Measurements from ENCODE around the gene GPR135.
"Not testable (repeated sequence)": the region's sequence is repeated elsewhere in the genome, so short reads cannot be mapped to it uniquely, and the experiment has no call there.

Gene GPR135

GRCh38 chr14:59464486-59465315, 479 bp downstream of the GPR135 start:
- peak; percentile 85 for DNase-seq

DNA sequence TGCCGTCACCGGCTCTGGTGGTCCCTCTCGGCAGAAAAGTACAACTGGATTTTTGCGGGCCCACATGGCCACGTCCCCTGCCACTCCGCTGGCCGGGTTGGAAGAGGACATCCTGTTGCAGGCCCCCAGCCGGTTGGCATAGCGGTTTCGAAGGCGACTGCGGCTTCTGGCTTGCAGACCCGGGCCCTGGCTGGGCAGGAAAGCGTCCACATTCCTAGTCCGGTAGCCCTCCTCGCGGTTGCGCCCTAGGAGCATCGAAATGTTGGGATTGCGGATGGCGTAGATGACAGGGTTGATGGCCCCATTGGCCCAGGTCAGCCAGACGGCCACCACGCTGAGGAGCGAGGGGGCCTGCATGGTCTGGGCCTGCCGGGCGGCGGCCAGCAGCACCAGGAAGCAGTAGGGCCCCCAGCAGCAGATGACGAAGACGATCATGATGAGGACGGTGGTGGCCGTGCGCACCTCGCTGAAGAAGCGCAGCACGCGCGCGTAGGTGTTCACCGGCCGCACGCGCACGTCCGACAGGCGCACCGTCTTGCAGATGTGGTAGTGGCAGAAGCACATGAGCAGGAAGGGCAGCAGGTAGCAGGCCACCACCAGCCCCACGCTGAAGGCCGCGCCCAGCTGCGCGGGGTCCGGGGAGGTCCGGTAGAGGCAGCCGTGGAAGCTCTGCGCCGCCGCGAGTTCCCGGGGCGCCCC, 1.2 kb downstream of the GPR135 start:
- DNase-seq: no peak

DNA sequence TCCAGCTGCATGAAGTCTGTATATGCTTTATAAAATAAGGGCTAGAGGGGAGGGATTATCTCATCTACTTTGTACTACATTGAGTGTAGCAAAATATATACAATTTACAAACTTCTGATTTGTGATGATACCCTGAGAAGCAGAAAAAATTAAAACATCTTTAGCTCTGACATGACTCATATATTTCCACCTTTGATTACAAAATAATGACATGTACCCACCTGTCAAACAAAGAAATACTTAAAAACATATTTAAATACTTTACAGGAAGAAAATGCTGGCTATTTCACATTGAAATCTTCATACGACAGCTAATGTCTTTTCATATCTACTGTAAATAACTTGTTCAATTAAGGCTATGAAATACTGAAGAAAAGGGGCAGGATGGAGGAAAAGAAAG, 3.3 kb downstream of the GPR135 start:
- DNase-seq: no peak

DNA sequence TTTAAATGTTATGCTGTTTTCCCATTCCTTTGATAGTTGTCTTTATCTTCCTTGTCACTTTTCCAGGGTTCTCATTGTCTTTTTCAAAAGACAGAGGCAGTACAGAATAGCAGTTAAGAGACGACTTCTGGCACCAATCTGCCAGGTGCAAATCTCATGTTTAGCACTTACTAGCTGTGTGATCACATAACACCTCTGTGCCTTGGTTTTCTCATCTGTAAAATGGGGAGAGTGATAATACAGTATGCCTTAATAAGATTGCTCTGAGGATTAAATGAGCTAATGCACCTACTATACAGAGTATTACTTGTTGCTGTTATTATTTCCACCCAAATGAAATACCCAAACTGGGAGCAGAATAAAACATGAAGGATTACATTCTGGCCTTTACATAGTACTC, 4.8 kb downstream of the GPR135 start:
- DNase-seq: no peak

DNA sequence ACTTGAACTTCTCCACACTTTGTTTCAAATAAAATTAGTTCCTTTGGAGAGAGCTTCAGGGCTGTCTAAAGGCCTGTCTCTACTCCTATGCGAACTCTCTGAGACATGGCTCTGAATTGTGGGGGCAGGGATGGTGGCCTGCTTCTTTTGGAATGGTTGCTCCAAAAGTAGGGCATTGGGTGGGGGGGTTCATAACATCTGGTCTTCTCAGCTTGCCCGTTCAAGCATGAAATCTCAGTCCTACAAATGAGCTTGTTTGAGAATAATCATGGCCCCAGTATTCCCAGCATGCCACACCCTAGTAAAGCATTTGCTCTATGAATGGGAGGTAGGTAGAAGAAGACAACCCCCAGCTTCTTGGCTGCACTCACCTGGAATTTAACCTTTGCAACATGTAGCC, 6.7 kb downstream of the GPR135 start:
- no peak for DNase-seq

GRCh38 chr14:59455411-59455810, 9.8 kb downstream of the GPR135 start:
- no peak for DNase-seq

GRCh38 chr14:59454139-59454538, 11.0 kb downstream of the GPR135 start:
- DNase-seq: no peak

- no peak for DNase-seq
Measured at GRCh38 chr14:59451849-59452248, 13.3 kb downstream of the GPR135 start.

DNA sequence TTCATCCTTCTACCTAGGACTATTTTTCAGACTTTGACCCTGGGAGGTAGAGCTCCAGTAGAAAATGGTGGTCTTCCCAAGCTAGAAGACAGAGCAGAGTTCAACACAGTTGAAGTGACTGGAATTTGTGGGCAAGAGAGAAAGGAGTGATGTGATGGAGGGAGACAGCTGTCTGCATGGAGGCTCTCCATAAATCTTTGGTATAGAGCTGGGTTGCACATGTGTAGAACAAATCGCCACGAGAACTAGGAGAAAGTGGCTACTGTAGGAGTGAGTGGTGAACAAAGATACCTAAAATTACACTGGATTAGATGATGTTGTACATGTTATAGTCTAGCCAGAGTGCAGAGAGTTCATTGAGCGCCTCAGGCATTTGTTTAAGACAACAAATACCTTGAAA, 14.5 kb downstream of the GPR135 start:
- no peak for DNase-seq

- DNase-seq: not testable (repeated sequence)
Measured at GRCh38 chr14:59448673-59449072, 16.5 kb downstream of the GPR135 start.

DNA sequence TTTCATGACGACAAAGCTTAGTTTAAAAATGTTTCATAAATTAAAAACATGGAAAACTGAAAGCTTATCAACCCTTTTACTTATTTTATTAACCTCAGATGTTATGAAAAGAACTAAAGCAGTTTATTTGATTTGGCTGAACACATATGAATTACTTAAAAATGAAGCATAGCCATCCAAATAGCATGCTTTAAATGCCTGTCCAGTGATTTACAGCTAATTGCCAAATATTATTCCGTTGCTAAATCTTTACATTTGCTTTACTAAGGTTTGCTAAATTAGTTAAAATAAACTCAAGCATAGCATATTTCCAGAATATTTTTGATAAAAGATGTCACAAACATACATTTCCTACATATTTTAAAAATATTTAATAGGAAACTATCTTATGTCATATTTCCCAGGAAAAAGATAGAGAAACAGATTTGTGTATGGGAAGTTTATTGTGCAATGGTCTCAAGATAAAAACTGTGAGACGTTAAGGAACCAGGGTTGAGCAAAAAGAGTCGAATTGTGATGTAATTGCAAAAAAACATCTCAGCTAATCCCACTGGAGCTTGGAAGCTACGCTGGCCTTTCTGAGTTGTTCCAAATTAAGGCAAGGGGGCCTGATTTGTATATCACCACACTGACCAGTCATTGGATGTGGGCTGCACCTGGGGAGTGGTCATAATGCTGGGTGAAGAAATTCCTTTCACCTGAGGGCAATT, 25.8 kb downstream of the GPR135 start:
- DNase-seq: no peak

DNA sequence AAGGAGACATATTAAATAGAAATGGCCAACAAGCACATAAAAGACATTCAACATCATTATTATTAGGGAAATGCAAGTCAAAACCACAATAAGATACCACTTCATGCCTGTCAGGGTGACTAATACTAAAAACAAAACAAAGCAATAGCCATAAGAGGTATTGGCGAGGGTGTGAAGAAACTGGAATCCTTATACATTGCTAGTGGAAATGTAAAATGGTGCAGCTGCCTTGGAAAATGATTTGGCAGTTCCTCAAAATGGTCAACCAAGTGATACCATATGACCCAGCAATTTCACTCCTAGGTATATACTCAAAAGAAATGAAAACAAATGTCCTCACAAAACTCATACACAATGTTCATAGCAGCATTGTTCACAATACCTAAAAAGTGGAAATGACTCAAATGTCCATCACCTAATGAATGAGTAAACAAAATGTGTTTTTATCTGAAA, 27.0 kb downstream of the GPR135 start:
- no peak for DNase-seq

GRCh38 chr14:59435987-59436386, 29.2 kb downstream of the GPR135 start:
- no peak for DNase-seq

DNA sequence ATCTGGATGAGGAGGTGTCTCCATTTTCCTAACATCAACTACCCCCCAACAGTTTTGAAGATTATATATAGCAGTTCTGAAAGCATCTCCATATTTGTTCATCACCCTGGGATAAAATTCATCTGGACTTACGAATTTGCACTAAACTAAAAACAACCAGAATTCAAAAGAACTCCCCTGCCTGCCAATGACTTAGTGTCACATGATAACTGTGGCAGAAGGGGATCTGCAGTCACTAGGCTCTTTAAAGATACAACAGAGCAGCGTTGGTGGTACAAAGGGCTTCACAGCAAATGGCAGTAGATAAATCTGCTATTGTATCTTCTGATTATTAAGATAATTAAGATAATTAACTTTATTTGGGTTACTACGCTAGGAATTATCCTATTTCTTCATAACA, 30.1 kb downstream of the GPR135 start:
- no peak for DNase-seq

GRCh38 chr14:59429790-59430189, 35.4 kb downstream of the GPR135 start:
- DNase-seq: no peak

DNA sequence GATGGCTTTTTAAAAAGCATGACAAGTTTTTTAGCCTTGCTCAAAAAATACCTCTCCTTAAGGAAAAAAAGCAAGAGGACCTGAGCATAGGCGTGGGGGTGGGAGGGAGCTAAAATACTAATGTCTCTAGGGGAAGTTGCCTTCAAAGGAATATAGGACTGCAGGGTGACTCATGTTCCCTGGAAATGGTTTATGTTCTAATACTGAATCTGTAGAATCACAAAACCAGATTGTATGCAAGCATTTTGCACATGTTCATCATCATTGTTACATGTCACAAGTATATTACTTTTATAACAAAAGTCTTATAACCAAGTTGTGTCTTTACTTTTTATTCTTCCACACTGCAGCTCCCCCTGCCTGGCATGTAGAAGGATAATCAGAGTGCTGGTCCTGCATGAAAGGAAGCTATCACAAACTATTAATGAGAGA, 36.6 kb downstream of the GPR135 start:
- peak; percentile 37 for DNase-seq

DNA sequence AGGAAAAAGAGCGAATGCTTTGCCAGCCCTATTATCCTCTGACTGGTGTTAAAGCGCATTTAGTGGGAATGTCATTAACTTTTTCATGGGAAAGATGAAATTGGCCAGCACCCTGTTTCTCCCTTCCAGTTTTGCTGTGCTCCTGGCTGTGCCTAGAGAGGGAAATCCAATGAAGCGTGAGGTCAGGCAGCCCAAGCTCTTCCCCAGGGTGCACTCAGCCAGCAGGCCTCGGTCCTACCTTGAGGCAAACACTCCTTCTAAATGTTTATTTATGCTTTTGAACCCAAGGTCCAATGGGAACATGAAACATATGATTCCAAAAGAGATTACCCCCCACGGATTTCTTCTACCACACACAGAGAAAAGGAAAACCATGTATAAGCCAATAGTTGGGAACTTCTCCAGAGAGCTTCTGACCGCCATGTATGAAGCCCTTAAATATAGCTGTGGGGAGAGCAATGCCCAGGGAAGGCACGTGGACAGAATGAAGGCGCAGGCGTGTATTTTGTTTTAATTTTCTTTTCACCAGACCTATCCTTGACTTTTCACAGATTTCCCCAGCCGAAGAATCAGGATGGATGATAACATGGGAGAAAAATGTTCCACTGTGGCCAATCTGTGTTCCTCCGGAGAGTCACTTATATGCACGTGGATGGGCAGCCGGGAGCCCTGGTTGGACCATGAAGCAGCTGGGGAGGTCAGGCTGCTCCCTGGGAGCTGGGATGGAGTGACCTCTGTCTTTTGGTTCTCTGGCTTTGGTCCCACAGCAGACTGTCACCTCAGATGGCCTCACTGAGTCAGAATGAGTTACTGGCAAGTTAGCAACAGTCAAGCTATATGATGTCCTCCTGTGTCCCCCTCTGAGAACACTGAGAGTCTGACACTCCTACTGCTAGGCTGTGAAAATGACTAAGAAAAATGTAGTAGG, 37.3 kb downstream of the GPR135 start:
- peak; percentile 53 for DNase-seq

- DNase-seq: peak; percentile 51
Measured at GRCh38 chr14:59425322-59425935, 39.8 kb downstream of the GPR135 start.

DNA sequence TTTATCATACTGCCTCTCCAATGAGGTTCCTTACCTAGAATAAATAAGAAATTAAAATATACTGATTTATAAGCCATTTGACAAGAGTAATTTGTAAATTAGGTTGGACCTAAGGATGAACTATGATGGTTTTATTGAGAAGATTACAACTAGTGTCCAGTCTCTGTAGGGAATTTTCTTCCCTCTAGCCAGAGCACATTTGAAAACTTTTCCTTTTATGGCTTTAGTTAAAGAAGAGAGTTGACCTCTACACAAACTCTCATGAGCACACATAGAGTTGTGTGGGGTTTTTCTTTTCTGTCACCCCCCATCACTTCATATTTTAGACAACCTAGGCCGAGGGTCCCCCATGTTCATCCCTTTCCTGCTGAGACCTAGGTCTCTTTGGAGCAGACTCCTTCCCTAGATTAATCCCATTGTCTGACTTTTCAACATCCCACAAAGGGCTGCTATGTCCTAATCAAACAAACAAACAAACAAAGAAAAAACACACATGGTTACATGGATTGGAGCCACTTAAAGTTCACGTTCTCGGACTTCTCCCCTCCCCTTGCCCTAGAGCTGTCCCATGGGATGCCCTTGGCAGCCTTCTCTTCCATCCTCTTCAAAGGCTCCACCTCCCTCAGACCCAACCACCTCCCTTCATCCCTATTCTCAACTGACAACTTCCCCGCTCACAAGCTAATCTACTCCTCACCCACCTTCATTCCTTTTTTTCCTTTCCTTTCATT, 40.7 kb downstream of the GPR135 start:
- peak; percentile 55 for DNase-seq

GRCh38 chr14:59422069-59422881, 42.9 kb downstream of the GPR135 start:
- DNase-seq: no peak
